Breast epithelium (tissue), 3 donors: ENCODE data around the gene NSUN2.

Experiments used
- POLR2A ChIP-seq: fragments of 450-650 bp; IDR thresholded peaks from one replicate; pipeline ENCODE4 v1.6.1; 2016; ENCODE audit warnings: antibody characterized with exemption, mild to moderate bottlenecking, moderate library complexity
- TF ChIP-seq, protein P1 (sequence below), 3 donors: fragments of 450-650 bp; IDR thresholded peaks; one replicate each; pipeline ENCODE4 v1.5.1; 2016 to 2017; ENCODE audit warnings: antibody characterized with exemption in 3 of 3, mild to moderate bottlenecking in 3 of 3, moderate library complexity in 3 of 3

DNA sequence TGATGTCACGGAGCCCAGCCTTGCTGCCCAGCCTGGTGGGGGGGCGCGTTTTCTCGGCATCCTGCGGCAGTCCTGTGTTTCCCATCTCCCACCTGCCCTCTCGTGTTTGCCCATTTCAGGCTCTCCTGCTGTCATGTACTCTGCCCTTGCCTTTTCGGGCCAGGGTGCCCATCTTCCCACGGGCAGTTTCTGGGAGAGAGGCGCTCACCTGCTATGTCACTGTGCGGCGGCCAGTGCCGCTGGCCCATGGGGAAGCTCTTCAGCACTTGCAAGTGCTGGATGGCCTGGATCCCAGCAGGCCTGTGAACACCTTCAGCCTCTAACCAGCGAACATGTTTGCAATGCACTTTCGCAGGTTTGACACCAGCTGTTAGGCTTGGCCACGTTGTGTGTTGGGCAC is 33.9 kb upstream of the NSUN2 start:
- TF ChIP-seq, protein P1, sequence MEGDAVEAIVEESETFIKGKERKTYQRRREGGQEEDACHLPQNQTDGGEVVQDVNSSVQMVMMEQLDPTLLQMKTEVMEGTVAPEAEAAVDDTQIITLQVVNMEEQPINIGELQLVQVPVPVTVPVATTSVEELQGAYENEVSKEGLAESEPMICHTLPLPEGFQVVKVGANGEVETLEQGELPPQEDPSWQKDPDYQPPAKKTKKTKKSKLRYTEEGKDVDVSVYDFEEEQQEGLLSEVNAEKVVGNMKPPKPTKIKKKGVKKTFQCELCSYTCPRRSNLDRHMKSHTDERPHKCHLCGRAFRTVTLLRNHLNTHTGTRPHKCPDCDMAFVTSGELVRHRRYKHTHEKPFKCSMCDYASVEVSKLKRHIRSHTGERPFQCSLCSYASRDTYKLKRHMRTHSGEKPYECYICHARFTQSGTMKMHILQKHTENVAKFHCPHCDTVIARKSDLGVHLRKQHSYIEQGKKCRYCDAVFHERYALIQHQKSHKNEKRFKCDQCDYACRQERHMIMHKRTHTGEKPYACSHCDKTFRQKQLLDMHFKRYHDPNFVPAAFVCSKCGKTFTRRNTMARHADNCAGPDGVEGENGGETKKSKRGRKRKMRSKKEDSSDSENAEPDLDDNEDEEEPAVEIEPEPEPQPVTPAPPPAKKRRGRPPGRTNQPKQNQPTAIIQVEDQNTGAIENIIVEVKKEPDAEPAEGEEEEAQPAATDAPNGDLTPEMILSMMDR (IDR thresholded peaks at IDR 0.05) = no peak
- TF ChIP-seq POLR2A = no peak
